ENCODE data around the gene DUSP18. TPM values are rescaled to one million over a fixed set of nuclear protein-coding genes. Genes with fewer than 3 reads are reported as not detected.

Gene DUSP18
- total and polyA plus RNA-seq, 2 of the 13 experiments (the other 11 are each of a cell fraction or from before 2014, with no cell fraction given) = 1.4 to 2.3 TPM

- Histone ChIP-seq H3K9ac (ENCODE audit: insufficient read depth, low read depth, low read length) (no peak overlapping the region), H2AFZ (ENCODE audit: low read length) (no peak overlapping the region), H3K36me3 (replicated peaks in 1 of 2; ENCODE audit: control insufficient read depth in 1 of 2, insufficient read depth in 2 of 2, low read length in 2 of 2) (no peaks in the 10 kb centered on the region), H4K20me1 (ENCODE audit: insufficient read depth, low read length) (no peaks in the 10 kb centered on the region), H3K9me3 (ENCODE audit: low read length) (no peaks in the 10 kb centered on the region), H3K27me3 (ENCODE audit: control insufficient read depth in 1 of 2, insufficient read depth in 2 of 2, low read length in 2 of 2) (peaks cover 1 to 31% of the 10 kb centered on the region in 2 experiments; a peak in 3 of 5 replicates), H3K4me1 (ENCODE audit: insufficient read depth, low read length) (peaks cover 18% of the 10 kb centered on the region), H3K27ac (ENCODE audit: extremely low read length, insufficient read depth, low read length) (no peak overlapping the region), H3K4me2 (ENCODE audit: low read depth, low read length) (no peak overlapping the region), H3K4me3 (replicated peaks in 1 of 3; ENCODE audit: insufficient read depth in 1 of 3, low read depth in 2 of 3, low read length in 3 of 3) (no peak overlapping the region), H3K79me2 (ENCODE audit: insufficient read depth, low read length) (no peaks in the 10 kb centered on the region)
- in situ Hi-C loops (cut with HindIII; ENCODE audit: extremely low pct_ligation_motif_present, low pct_unique_long_range_greater_than_20kb) = no loop called here
- FAIRE-seq (no peak), DNase-seq (ENCODE audit: low spot score) (no peak), ATAC-seq (no peak)
- 9% methylated on average over 3 of the region's 3 CpGs for WGBS (ENCODE audit: low lambda C conversion rate)
- intact Hi-C loops (cut with micrococcal nuclease; ENCODE audit: unreplicated experiment) = no loop called here
- BruUV-seq (replicated peaks) = no TSS peak
- POLR2A ChIA-PET = no interaction called here
- TF ChIP-seq ZNF20 (CRISPR knock-in tag; IDR thresholded peaks at IDR 0.05) (no peak), ZFP36L2 (CRISPR knock-in tag; IDR thresholded peaks at IDR 0.05) (no peak), POLR2AphosphoS2 (IDR thresholded peaks at IDR 0.05; ENCODE audit: low read depth, low read length) (no peak), MTF2 (CRISPR knock-in tag; IDR thresholded peaks at IDR 0.05; ENCODE audit: borderline replicate concordance) (no peak), KDM2A (CRISPR knock-in tag; IDR thresholded peaks at IDR 0.05; ENCODE audit: borderline replicate concordance, low read depth) (no peak), ATF1 (CRISPR knock-in tag; IDR thresholded peaks at IDR 0.05) (no peak), EEA1 (CRISPR knock-in tag; IDR thresholded peaks at IDR 0.05; ENCODE audit: borderline replicate concordance) (no peak), SRSF4 (IDR thresholded peaks at IDR 0.05; ENCODE audit: low read depth, low read length, poor library complexity, severe bottlenecking) (no peak), FOXC1 (CRISPR knock-in tag; IDR thresholded peaks at IDR 0.05; ENCODE audit: borderline replicate concordance) (no peak)
- TF ChIP-seq, protein P1, sequence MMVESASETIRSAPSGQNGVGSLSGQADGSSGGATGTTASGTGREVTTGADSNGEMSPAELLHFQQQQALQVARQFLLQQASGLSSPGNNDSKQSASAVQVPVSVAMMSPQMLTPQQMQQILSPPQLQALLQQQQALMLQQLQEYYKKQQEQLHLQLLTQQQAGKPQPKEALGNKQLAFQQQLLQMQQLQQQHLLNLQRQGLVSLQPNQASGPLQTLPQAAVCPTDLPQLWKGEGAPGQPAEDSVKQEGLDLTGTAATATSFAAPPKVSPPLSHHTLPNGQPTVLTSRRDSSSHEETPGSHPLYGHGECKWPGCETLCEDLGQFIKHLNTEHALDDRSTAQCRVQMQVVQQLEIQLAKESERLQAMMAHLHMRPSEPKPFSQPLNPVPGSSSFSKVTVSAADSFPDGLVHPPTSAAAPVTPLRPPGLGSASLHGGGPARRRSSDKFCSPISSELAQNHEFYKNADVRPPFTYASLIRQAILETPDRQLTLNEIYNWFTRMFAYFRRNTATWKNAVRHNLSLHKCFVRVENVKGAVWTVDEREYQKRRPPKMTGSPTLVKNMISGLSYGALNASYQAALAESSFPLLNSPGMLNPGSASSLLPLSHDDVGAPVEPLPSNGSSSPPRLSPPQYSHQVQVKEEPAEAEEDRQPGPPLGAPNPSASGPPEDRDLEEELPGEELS (CRISPR knock-in tag; IDR thresholded peaks at IDR 0.05) = no peak
- TF ChIP-seq, protein P2, sequence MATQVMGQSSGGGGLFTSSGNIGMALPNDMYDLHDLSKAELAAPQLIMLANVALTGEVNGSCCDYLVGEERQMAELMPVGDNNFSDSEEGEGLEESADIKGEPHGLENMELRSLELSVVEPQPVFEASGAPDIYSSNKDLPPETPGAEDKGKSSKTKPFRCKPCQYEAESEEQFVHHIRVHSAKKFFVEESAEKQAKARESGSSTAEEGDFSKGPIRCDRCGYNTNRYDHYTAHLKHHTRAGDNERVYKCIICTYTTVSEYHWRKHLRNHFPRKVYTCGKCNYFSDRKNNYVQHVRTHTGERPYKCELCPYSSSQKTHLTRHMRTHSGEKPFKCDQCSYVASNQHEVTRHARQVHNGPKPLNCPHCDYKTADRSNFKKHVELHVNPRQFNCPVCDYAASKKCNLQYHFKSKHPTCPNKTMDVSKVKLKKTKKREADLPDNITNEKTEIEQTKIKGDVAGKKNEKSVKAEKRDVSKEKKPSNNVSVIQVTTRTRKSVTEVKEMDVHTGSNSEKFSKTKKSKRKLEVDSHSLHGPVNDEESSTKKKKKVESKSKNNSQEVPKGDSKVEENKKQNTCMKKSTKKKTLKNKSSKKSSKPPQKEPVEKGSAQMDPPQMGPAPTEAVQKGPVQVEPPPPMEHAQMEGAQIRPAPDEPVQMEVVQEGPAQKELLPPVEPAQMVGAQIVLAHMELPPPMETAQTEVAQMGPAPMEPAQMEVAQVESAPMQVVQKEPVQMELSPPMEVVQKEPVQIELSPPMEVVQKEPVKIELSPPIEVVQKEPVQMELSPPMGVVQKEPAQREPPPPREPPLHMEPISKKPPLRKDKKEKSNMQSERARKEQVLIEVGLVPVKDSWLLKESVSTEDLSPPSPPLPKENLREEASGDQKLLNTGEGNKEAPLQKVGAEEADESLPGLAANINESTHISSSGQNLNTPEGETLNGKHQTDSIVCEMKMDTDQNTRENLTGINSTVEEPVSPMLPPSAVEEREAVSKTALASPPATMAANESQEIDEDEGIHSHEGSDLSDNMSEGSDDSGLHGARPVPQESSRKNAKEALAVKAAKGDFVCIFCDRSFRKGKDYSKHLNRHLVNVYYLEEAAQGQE (IDR thresholded peaks at IDR 0.05; ENCODE audit: borderline replicate concordance in 1 of 2, low read depth in 1 of 2, low read length in 2 of 2) = no peak
- CTCF ChIA-PET (ENCODE audit: low intra/inter-chr PET ratio, low total read pairs) = no interaction called here
Observed at GRCh38 chr22:30671071-30671470, 3.4 kb upstream of the DUSP18 start.
